RWPE2 (cell line): ENCODE measurements around the gene UNCX.
"Not testable (repeated sequence)": the region's sequence is repeated elsewhere in the genome, so short reads cannot be mapped to it uniquely, and the experiment has no call there.

ENCODE experiments used
- ATAC-seq: fragments of 200-7000 bp; cut with Tn5 transposase; 3 replicates; pipeline ENCODE4 v1.9.1; 2021; ENCODE audit warnings: low read depth
- DNase-seq: peaks from one replicate; pipeline ENCODE4 v3.0.0-alpha.2; 2020; ENCODE audit warnings: low spot score
- H3K27ac ChIP-seq: fragments of 450-650 bp; 2 replicates; pipeline ENCODE4 v1.5.1; 2017; ENCODE audit warnings: mild to moderate bottlenecking; ENCODE audit not compliant: poor library complexity, severe bottlenecking
- H3K27me3 ChIP-seq: fragments of 250-450 bp; sonication (Bioruptor Pico); 2 replicates; pipeline ENCODE4 v1.5.1; 2021; ENCODE audit warnings: mild to moderate bottlenecking, moderate library complexity; ENCODE audit not compliant: insufficient read depth, poor library complexity, severe bottlenecking
- H3K36me3 ChIP-seq: fragments of 250-450 bp; sonication (Bioruptor Pico); 2 replicates; pipeline ENCODE4 v1.5.1; 2020; ENCODE audit warnings: low read depth, mild to moderate bottlenecking, moderate library complexity
- H3K4me1 ChIP-seq: fragments of 250-450 bp; sonication (Bioruptor Pico); 2 replicates; pipeline ENCODE4 v1.5.1; 2021; ENCODE audit warnings: mild to moderate bottlenecking, moderate library complexity; ENCODE audit not compliant: insufficient read depth, poor library complexity, severe bottlenecking
- H3K4me3 ChIP-seq: fragments of 250-450 bp; sonication (Bioruptor Pico); 2 replicates; pipeline ENCODE4 v1.5.1; 2021; ENCODE audit warnings: mild to moderate bottlenecking, moderate library complexity; ENCODE audit not compliant: severe bottlenecking
- H3K9me3 ChIP-seq: fragments of 250-450 bp; sonication (Bioruptor Pico); 2 replicates; pipeline ENCODE4 v1.5.1; 2021; ENCODE audit warnings: mild to moderate bottlenecking, moderate library complexity; ENCODE audit not compliant: severe bottlenecking
- CTCF ChIP-seq: fragments of 450-650 bp; IDR thresholded peaks from one replicate; pipeline ENCODE4 v1.5.1; 2017; ENCODE audit warnings: mild to moderate bottlenecking, moderate library complexity; ENCODE audit not compliant: poor library complexity, severe bottlenecking

The UNCX gene

GRCh38 chr7:1279041-1279440, 46.4 kb downstream of the UNCX start:
- Histone ChIP-seq H3K9me3 (no peaks in the 10 kb centered on the region), H3K36me3 (no peaks in the 10 kb centered on the region), H3K27me3 (peaks cover 25% of the 10 kb centered on the region), H3K4me1 (no peaks in the 10 kb centered on the region), H3K27ac (no peak overlapping the region), H3K4me3 (no peak overlapping the region)
- ATAC-seq (no peak), DNase-seq (no peak)
- TF ChIP-seq CTCF = no peak

GRCh38 chr7:1279895-1280294, 47.2 kb downstream of the UNCX start:
- H3K4me3 ChIP-seq, DNase-seq, H3K27ac ChIP-seq, H3K4me1 ChIP-seq, H3K9me3 ChIP-seq, H3K36me3 ChIP-seq, ATAC-seq: not testable (repeated sequence)
- peaks cover 18% of the 10 kb centered on the region for H3K27me3 ChIP-seq

- Histone ChIP-seq H3K27me3 (peaks cover 14% of the 10 kb centered on the region), H3K4me3 (no peak overlapping the region), H3K36me3 (no peaks in the 10 kb centered on the region), H3K4me1 (no peaks in the 10 kb centered on the region), H3K9me3 (no peaks in the 10 kb centered on the region), H3K27ac (no peak overlapping the region)
- TF ChIP-seq CTCF = no peak
- ATAC-seq = no peak
- DNase-seq = no peak
Measured at GRCh38 chr7:1281068-1281467, 48.4 kb downstream of the UNCX start.

GRCh38 chr7:1282679-1283078, 50.0 kb downstream of the UNCX start:
- Histone ChIP-seq H3K4me3 (no peak overlapping the region), H3K36me3 (no peaks in the 10 kb centered on the region), H3K27ac (no peak overlapping the region), H3K9me3 (no peaks in the 10 kb centered on the region), H3K4me1 (no peaks in the 10 kb centered on the region), H3K27me3 (peaks cover 8% of the 10 kb centered on the region)
- no peak for DNase-seq
- no peak for TF ChIP-seq CTCF
- no peak for ATAC-seq

- Histone ChIP-seq H3K27me3 (peaks cover 8% of the 10 kb centered on the region), H3K4me1 (no peaks in the 10 kb centered on the region), H3K27ac (no peak overlapping the region), H3K4me3 (no peak overlapping the region), H3K9me3 (no peaks in the 10 kb centered on the region), H3K36me3 (no peaks in the 10 kb centered on the region)
- ATAC-seq = no peak
- DNase-seq = no peak
- TF ChIP-seq CTCF = no peak
Measured at GRCh38 chr7:1283337-1283736, 50.7 kb downstream of the UNCX start.
